Stimulated activated naive CD8-positive, alpha-beta T cell treated with anti-CD3 and anti-CD28 coated beads, Interleukin-15, amount 100 ng/mL, for 72 hours (primary cell): ENCODE results near the gene DOCK2.
A peak's percentile ranks its signal among the peaks of the same experiment; 100 is the strongest.

Experiments
- ATAC-seq: fragments of 150-1000 bp; cut with Tn5 transposase; 2 replicates; pipeline ENCODE4 v1.10.0; 2021; ENCODE audit warnings: mild to moderate bottlenecking, moderate library complexity
- DNase-seq, 2 donors: peaks; one replicate each; pipeline ENCODE4 v3.0.0; 2021 to 2022
- H3K27ac Mint-ChIP-seq, 2 donors: one replicate each; pipeline ENCODE4 v1.8.0; 2022; ENCODE audit warnings: mild to moderate bottlenecking in 2 of 2, mixed read lengths in 2 of 2, moderate library complexity in 2 of 2
- H3K27me3 Mint-ChIP-seq: one replicate; pipeline ENCODE4 v1.8.0; 2022; ENCODE audit warnings: mixed read lengths
- H3K4me1 Mint-ChIP-seq: one replicate; pipeline ENCODE4 v1.8.0; 2022; ENCODE audit warnings: mild to moderate bottlenecking, mixed read lengths
- H3K4me3 Mint-ChIP-seq, 2 donors: one replicate each; pipeline ENCODE4 v1.8.0; 2022; ENCODE audit warnings: mild to moderate bottlenecking in 2 of 2, mixed read lengths in 2 of 2, moderate library complexity in 1 of 2
- H3K9me3 Mint-ChIP-seq, 2 donors: one replicate each; pipeline ENCODE4 v1.8.0; 2022; ENCODE audit warnings: mixed read lengths in 2 of 2

DOCK2 gene

DNA sequence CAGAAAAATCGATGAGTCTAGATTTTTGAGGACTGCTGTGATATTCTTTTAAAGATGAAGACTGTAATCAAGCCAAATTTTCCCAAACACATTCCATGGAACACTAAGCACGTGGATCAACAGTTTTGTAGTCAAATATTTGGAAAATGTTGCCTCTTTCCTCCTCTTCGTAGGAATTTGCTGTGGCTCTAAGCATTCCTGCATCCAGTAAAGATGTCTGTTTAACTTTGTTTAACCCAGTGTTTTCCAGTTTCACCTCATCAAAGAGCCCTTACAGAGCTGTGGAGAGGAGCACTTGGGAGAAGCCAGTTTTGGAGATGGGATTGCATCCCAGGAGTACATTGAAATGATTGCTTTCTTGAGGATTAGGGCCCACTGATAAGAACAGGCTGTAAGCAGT lies 284.3 kb downstream of the DOCK2 start:
- no peak overlapping the region for H3K4me3 Mint-ChIP-seq
- H3K9me3 Mint-ChIP-seq, result no peaks in the 10 kb centered on the region
- ATAC-seq, result no peak
- DNase-seq, result no peak
- H3K4me1 Mint-ChIP-seq, result peaks cover 8% of the 10 kb centered on the region
- H3K27ac Mint-ChIP-seq, result no peak overlapping the region
- no peaks in the 10 kb centered on the region for H3K27me3 Mint-ChIP-seq

DNA sequence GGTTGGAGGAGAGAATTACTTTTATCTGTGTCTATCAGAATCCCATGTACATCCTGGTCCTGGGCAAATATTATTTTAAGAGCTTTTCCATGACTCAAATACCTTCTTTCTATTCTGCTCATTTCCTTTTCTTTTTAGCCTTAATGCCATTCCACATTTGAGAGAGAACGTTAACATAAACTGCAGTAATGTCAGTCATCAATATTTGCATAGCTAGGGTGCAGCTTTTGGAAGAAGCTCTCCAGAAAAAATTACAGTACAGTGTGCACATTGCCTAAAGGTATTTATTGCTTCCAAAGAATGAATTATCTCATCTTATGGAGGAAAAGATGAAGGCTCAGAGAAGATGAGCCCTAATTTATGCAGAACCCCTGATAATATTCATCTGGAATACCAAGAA lies 284.9 kb downstream of the DOCK2 start:
- H3K9me3 Mint-ChIP-seq, result no peaks in the 10 kb centered on the region
- H3K27ac Mint-ChIP-seq, result peak overlapping the region in 1 of 2 donors; percentile 79
- peaks cover 8% of the 10 kb centered on the region for H3K4me1 Mint-ChIP-seq
- no peak overlapping the region for H3K4me3 Mint-ChIP-seq
- ATAC-seq (no peak), DNase-seq (no peak)
- H3K27me3 Mint-ChIP-seq, result no peaks in the 10 kb centered on the region

DNA sequence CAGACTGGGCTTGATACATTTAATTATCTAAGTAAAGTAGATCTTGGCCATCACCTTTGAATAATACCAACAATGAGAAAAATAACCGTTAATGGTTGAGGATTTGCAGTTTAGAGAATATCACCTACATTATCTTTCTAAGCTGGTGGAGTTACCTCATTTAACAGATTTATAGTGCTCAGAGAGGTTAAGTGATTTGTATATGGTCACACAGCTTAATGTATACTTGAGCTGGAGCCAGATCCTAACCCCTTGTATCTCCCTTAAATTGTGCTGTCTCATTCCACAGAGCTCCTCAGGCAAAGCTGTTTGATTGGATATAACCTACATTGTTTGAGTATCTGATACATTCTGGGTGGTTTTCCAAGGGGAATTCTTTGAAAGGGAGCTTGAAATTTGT lies 285.4 kb downstream of the DOCK2 start:
- ATAC-seq (no peak), DNase-seq (no peak)
- Mint-ChIP-seq H3K27ac (peak overlapping the region in 1 of 2 donors; percentile 61), H3K4me3 (no peak overlapping the region), H3K4me1 (peaks cover 8% of the 10 kb centered on the region), H3K27me3 (no peaks in the 10 kb centered on the region), H3K9me3 (no peaks in the 10 kb centered on the region)

DNA sequence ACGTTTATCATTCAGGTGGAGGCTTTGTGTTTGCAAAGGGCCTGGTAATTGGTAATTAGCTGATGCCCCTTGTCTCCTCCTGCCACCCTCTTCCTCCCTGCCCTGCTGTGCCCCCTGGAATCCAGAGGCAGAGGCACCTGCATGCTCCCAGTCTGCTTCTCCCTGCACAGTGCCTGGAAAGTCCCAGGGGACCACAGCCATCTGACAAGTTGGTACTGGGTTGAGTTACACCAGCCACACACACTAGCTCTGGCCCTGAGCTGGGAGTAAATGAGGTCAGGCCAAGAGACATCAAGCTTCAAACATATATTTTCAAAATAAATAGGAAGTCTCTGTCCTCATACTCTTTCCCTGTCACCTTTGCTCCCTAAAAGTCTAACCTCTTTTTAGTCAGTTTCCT lies 286.9 kb downstream of the DOCK2 start:
- H3K27ac Mint-ChIP-seq, result peak overlapping the region in 1 of 2 donors; percentile 59
- ATAC-seq (peak; percentile 71), DNase-seq (no peak)
- H3K9me3 Mint-ChIP-seq, result no peaks in the 10 kb centered on the region
- no peak overlapping the region for H3K4me3 Mint-ChIP-seq
- H3K4me1 Mint-ChIP-seq, result peaks cover 14% of the 10 kb centered on the region
- no peaks in the 10 kb centered on the region for H3K27me3 Mint-ChIP-seq

DNA sequence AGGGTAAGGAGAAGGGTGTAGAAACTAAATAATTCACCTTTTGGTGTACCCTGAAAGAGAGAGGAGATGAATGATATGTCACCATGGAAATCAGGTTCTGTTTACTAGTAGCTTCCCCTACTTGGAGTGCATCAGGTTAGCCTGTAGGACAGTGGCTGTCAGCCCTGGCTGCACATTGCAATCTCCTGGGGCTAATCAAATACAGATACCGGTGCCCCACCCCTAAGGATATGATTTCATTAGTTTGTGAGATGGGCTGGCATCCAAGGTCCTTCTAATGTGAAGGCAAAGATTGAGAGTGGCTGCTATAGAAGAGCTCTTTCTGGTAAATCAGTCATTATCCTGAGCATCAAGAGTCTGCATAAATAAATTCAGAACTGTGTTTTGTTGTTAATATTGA lies 296.1 kb downstream of the DOCK2 start:
- no peaks in the 10 kb centered on the region for H3K9me3 Mint-ChIP-seq
- H3K4me3 Mint-ChIP-seq, result no peak overlapping the region
- no peak for ATAC-seq
- H3K4me1 Mint-ChIP-seq, result peaks cover 37% of the 10 kb centered on the region
- H3K27me3 Mint-ChIP-seq, result no peaks in the 10 kb centered on the region
- peak overlapping the region; percentile 23 to 68 for H3K27ac Mint-ChIP-seq
- no peak for DNase-seq

DNA sequence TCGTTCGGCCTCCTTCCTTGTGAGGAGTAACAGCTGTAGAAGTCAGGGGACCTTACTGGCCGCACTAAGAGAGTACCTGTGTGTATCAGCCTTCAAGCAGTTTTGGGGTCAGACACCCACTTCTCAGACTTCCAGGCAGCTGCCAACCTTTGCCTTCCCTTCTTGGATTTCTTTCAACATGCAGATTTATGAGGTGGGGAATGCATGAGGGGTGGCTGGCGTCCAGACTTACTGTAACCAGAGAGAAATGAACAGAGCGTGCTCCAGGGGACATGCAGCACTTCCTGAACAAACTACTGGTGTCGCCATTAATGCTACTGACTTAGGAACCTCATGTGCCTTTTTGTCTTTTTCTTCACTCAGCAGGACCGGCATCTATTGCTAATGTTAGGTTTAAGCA lies 296.5 kb downstream of the DOCK2 start:
- H3K27me3 Mint-ChIP-seq, result no peaks in the 10 kb centered on the region
- H3K9me3 Mint-ChIP-seq, result no peaks in the 10 kb centered on the region
- DNase-seq (no peak), ATAC-seq (no peak)
- no peak overlapping the region for H3K4me3 Mint-ChIP-seq
- peaks cover 32% of the 10 kb centered on the region for H3K4me1 Mint-ChIP-seq
- no peak overlapping the region for H3K27ac Mint-ChIP-seq

DNA sequence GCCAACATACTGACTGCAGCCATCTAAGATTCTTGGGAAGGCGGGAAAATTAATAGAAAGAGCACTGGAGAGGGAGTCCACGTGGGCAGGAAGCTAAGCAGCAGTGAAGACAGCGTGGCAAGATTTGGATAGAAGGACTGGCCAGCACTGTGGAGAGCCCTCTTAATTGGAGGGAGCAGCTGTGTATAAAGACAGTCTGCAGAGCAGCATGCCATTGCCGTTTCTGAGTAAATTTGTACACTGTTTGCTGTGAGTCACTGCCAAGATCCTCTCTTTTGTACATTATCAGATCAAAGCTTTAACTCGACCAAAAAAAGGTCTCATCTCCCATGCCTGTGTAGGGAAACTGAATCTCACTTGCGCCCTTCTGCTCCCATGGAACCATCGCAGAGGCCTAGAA lies 297.9 kb downstream of the DOCK2 start:
- Mint-ChIP-seq H3K27me3 (no peaks in the 10 kb centered on the region), H3K27ac (no peak overlapping the region), H3K9me3 (no peaks in the 10 kb centered on the region), H3K4me3 (no peak overlapping the region), H3K4me1 (peaks cover 32% of the 10 kb centered on the region)
- ATAC-seq (no peak), DNase-seq (no peak)

DNA sequence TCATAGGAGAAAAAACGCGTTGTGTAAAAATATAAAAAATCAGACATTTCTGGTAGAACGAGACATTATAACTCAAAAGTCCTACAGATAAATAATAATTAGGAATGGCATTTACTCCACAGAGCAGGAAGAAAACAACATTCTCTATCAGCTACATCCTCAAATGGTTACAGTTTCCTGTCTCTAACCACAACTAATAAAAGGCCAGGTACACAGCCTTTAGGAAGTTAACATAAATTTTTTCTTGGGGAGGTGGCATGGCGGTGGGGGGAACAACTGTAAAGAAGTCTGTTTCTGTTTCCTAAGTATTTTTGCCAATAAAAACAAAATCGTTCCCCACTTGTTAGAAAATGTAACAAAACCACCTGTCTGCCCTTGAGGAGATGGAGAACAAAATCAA lies 298.7 kb downstream of the DOCK2 start:
- no peaks in the 10 kb centered on the region for H3K27me3 Mint-ChIP-seq
- DNase-seq, result no peak
- peaks cover 32% of the 10 kb centered on the region for H3K4me1 Mint-ChIP-seq
- no peak overlapping the region for H3K4me3 Mint-ChIP-seq
- no peaks in the 10 kb centered on the region for H3K9me3 Mint-ChIP-seq
- no peak overlapping the region for H3K27ac Mint-ChIP-seq
- no peak for ATAC-seq

DNA sequence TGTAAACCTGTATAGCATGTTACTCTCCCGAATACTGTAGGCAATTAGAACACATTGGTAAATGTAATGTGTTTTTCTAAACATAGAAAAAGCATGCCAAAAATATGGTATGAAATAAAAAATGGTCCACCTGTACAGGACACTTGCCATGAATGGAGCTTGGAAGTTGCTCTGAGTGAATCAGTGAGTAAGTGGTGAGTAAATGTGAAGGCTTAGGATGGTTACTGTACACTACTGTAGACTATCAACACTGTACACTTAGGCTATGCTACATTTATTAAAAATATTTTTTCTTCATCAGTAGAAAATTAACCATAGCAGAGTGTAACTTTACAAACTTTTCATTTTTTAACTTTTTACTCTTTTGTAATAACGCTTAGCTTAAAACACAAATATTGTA lies 301.4 kb downstream of the DOCK2 start:
- DNase-seq (no peak), ATAC-seq (no peak)
- H3K4me3 Mint-ChIP-seq, result no peak overlapping the region
- no peak overlapping the region for H3K27ac Mint-ChIP-seq
- H3K9me3 Mint-ChIP-seq, result no peaks in the 10 kb centered on the region
- H3K4me1 Mint-ChIP-seq, result peaks cover 39% of the 10 kb centered on the region
- no peaks in the 10 kb centered on the region for H3K27me3 Mint-ChIP-seq

DNA sequence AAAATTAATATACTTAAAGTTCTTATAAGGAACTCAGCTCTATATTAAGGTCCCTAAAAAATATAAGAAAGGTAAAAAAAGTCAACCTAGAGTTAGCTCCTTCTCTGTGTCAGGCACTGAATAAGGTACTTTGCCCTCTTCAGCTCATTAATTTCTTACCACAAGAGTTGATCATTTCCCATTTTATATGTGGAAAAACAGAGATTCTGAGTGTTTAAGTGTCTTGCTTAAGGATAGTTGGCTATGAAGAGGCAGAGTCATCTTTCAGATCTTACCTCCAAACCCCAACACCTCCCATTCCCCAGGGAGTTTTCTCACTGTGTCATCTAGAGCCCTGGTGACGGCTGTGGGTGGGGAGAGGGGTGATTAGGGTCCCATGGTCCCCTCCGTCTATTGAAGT lies 302.7 kb downstream of the DOCK2 start:
- DNase-seq, result no peak
- Mint-ChIP-seq H3K4me1 (peaks cover 33% of the 10 kb centered on the region), H3K27me3 (no peaks in the 10 kb centered on the region), H3K9me3 (no peaks in the 10 kb centered on the region), H3K4me3 (no peak overlapping the region), H3K27ac (no peak overlapping the region)
- no peak for ATAC-seq

DNA sequence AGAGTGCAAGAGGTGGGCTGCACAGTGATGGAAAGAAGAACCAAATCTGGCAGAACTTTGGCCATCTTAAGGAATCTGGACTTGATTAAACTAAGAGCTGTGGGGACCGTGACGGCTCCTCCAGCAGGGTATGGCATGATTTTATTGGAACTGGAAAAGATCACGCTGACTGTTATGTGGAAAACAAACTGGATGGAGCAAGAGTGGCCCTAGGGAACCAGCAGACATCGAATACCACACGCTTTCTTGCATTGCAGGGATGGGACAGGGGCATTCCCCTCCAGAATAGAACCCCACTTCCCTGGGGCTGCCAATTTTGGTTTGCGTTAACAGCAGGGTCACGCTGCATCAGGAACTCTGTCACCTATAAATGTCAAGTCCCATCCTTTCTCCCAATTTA lies 304.5 kb downstream of the DOCK2 start:
- peak overlapping the region in 1 of 2 donors; percentile 94 for H3K27ac Mint-ChIP-seq
- H3K4me3 Mint-ChIP-seq, result no peak overlapping the region
- peaks cover 29% of the 10 kb centered on the region for H3K4me1 Mint-ChIP-seq

DNA sequence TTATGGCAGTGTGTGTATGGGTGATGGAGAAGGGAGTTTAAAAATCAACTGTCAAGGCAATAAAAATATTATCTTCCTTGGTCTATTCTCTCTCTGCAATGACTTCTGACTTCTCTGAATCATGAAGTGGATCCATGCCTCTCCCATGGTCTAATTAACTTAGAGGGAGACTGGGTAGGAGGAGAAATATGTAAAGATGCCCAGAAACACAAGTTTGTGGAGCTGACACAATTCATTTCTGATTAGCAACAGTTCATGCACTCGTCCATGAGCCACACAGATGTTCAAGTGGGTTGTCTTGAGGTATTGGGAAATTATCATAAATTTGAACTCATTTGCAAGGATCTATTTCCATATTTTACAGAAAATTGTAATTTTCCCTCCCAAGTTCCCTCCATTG lies 305.1 kb downstream of the DOCK2 start:
- Mint-ChIP-seq H3K4me3 (no peak overlapping the region), H3K27me3 (no peaks in the 10 kb centered on the region), H3K4me1 (peaks cover 29% of the 10 kb centered on the region), H3K27ac (no peak overlapping the region), H3K9me3 (no peaks in the 10 kb centered on the region)
- ATAC-seq, result no peak
- no peak for DNase-seq

More for the DNA sequence above, 304.5 kb downstream of the DOCK2 start:
- H3K9me3 Mint-ChIP-seq, result no peaks in the 10 kb centered on the region
- ATAC-seq (no peak), DNase-seq (no peak)
- H3K27me3 Mint-ChIP-seq, result no peaks in the 10 kb centered on the region

DNA sequence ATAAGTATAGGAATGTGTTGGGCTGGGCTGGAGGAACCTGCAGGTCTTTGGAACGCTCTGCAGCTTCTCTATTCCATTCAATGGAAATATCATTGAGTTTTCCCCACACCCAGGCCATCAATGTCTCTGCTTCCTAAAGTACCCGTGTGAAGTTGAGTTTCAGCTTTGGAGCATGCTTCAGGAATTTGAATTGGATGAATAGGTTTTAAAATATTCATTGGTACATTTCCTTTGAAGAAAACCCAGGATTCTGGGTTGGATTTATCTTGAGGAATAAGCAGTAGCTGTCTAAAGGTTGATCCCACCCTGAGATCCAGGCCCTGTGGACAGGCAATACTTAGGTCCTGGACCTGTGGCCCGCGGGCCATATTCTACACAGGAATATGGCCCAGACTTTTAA lies 306.0 kb downstream of the DOCK2 start:
- ATAC-seq (no peak), DNase-seq (no peak)
- H3K4me3 Mint-ChIP-seq, result no peak overlapping the region
- H3K4me1 Mint-ChIP-seq, result peaks cover 29% of the 10 kb centered on the region
- no peak overlapping the region for H3K27ac Mint-ChIP-seq
- H3K27me3 Mint-ChIP-seq, result no peaks in the 10 kb centered on the region
- H3K9me3 Mint-ChIP-seq, result no peaks in the 10 kb centered on the region

DNA sequence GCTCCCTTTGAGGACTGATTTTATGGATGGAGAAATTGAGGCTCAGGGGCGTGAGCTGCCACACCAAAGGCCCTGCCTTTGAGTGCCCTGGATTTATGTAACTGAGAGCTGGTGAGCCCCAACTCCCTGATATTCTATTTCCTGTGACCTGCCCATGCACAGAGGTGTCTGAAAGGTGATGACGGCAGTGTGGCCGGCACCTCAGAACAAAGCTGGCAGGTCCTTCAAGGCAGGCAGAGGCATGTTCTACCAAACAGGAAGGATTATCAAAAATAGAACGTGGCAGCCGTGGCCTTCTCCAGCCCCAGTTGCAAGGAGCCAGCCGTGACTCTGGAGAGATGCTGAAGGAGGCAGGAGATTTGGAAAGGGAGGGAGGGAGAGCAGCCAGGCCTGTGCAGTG lies 307.0 kb downstream of the DOCK2 start:
- no peak for DNase-seq
- Mint-ChIP-seq H3K4me1 (peaks cover 29% of the 10 kb centered on the region), H3K4me3 (no peak overlapping the region), H3K27ac (peak overlapping the region in 1 of 2 donors; percentile 65), H3K9me3 (no peaks in the 10 kb centered on the region), H3K27me3 (no peaks in the 10 kb centered on the region)
- no peak for ATAC-seq

DNA sequence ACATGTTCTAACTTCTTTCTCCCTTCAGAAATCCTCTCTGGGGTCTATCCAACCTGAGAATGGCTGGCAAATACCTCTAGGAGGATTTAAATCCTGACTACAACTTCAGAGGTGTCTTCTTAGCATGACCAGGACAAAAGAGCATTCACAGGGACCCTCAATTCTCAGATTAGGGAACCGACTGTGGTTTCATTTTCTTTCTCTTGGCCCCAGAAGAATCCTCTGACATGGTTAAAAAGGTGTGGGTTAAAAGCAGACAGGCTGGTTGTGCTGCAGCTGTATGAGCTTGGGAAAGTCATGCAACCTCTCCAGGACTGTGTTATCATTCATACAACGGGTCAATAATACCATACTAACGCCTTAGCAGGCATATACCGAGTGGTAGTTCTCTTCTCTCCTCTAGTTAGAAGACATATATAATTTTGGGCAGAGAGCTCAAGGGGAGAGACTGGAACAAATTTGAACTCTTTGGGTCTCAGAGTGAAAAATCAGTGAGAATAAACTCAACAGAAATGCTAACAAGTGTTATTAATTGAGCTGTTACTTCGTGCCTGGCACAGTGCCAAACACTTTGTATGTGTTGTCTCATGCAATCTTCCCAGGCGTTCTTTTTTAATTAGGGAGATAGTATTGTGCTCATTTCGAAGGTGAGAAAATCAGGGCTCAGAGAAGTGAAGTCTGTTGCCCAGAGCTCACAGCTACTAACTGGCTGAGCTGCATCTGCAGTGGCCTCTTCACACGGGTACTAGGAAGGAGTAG lies 308.0 kb downstream of the DOCK2 start:
- Mint-ChIP-seq H3K9me3 (no peaks in the 10 kb centered on the region), H3K4me1 (peaks cover 29% of the 10 kb centered on the region), H3K27me3 (no peaks in the 10 kb centered on the region), H3K4me3 (no peak overlapping the region), H3K27ac (peak overlapping the region in 1 of 2 donors; percentile 11)
- ATAC-seq, result no peak
- no peak for DNase-seq

DNA sequence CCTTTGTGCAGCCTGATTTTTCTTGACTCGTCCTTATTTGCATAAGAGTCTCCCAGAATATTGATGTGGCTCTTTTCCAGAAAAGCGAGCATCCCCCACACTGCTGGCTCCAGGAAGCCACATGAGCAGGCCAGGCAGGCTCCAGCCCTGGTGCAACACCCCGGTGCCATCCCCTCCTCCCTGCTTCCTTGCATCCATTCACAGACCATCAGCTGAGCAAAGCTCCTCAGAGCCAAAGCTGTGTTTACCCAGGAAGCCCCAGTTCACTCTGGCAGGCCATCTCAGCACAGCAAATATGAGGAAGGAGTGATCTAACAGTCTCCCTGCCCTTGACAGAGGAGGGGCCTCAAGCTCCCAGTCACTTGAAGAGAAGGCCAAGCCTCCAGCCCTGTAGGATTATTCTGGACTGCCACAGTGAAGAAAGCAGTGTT lies 308.8 kb downstream of the DOCK2 start:
- Mint-ChIP-seq H3K27ac (peak overlapping the region in 1 of 2 donors; percentile 49), H3K4me1 (peaks cover 29% of the 10 kb centered on the region), H3K4me3 (no peak overlapping the region), H3K27me3 (no peaks in the 10 kb centered on the region), H3K9me3 (no peaks in the 10 kb centered on the region)
- no peak for ATAC-seq
- DNase-seq, result no peak

DNA sequence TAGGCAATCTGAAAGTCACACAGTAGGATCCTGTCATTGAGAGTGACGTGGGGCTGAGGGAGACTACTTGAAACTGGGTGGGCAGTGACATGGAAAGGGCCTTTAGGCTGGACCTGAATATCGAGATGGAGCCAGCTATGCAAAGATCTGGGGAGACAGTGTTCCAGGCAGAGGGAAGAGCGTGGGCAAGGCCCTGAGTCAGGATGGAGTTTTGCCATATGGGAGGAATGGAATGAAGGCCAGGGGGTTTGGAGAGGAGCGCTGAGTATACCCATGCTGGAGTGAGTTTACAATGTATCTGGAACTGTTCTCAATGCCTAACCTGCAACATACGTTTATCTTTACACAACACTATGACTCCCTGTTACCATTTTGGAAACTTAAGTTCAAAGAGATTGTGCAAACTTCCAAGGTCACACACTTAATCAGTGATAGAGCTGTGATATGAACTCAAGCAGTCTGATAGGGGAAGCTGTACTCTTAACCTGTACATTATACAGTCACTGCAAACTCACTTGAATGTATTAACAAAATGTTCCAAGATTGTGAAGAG lies 309.7 kb downstream of the DOCK2 start:
- Mint-ChIP-seq H3K27me3 (no peaks in the 10 kb centered on the region), H3K4me1 (peaks cover 21% of the 10 kb centered on the region), H3K27ac (no peak overlapping the region), H3K9me3 (no peaks in the 10 kb centered on the region), H3K4me3 (no peak overlapping the region)
- ATAC-seq (no peak), DNase-seq (no peak)
